Body of pancreas (tissue), 4 donors: ENCODE measurements around the gene KLRK1.
"Not testable (repeated sequence)": the region's sequence is repeated elsewhere in the genome, so short reads cannot be mapped to it uniquely, and the experiment has no call there.

ENCODE experiments used
- CTCF ChIP-seq, 7 experiments: fragments of 450-650 bp in 4 of 7; fragments of 200-600 bp in 3 of 7; sonication (generic) in 3 of 7; IDR thresholded peaks; one replicate each; pipeline ENCODE4 v1.5.1; 2016 to 2019; ENCODE audit warnings: antibody characterized with exemption in 7 of 7
- POLR2A ChIP-seq, 3 donors: fragments of 450-650 bp; IDR thresholded peaks; one replicate each; pipeline ENCODE4 v1.6.1; 2016; ENCODE audit warnings: antibody characterized with exemption in 3 of 3, mild to moderate bottlenecking in 2 of 3

DNA sequence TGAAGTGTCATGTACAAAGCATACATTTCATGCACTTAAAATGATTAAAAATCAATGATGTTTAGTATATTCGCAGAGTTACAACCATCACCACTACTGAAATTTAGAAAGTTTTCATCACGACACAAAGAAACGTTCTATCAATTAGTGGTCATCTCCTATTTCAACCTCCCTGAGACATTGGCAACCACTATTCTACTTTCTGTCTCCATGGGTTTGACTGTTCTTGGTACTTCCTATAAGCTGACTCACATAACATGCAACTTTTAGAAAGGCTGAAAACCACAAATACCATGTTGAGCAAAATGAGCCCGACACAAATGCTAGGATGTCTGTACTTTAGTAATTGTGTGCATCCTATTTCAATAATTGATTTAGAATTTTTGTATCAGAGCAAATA, 40.8 kb upstream of the KLRK1 start:
- TF ChIP-seq CTCF, POLR2A (IDR thresholded peaks at IDR 0.05): not testable (repeated sequence)
